Astrocyte (in vitro differentiated cells and primary cell): Measurements from ENCODE around the gene MORN1. TPM values are rescaled to one million over a fixed set of nuclear protein-coding genes. Genes with fewer than 3 reads are reported as not detected.
A peak's percentile ranks its signal among the peaks of the same experiment; 100 is the strongest.

ENCODE experiments used
- DNase-seq: peaks from one replicate; pipeline ENCODE4 v3.0.0-alpha.2; 2010; ENCODE audit warnings: low read depth
- FAIRE-seq: peaks from 2 replicates; lab custom pipeline; 2011; peaks lifted over from hg19 to GRCh38; lab: Jason Lieb, UNC
- H2AFZ ChIP-seq: 2 replicates; pipeline ENCODE4 v1.6.0; 2012; ENCODE audit warnings: low read depth, low read length, inconsistent platforms
- H3K27ac ChIP-seq: 2 replicates; pipeline ENCODE4 v1.5.1; 2011; ENCODE audit warnings: low read depth, low read length, inconsistent platforms
- H3K27me3 ChIP-seq: 2 replicates; pipeline ENCODE4 v1.6.0; 2011; ENCODE audit warnings: low read length, inconsistent platforms; ENCODE audit not compliant: insufficient read depth
- H3K36me3 ChIP-seq: 2 replicates; pipeline ENCODE4 v1.5.1; 2011; ENCODE audit warnings: low read length, inconsistent platforms; ENCODE audit not compliant: insufficient read depth
- H3K4me1 ChIP-seq: 2 replicates; pipeline ENCODE4 v1.5.1; 2011; ENCODE audit warnings: low read length, inconsistent platforms; ENCODE audit not compliant: insufficient read depth
- H3K4me2 ChIP-seq: 2 replicates; pipeline ENCODE4 v1.6.0; 2012; ENCODE audit warnings: low read length, inconsistent platforms
- H3K4me3 ChIP-seq: 2 replicates; pipeline ENCODE4 v1.5.1; 2011; ENCODE audit warnings: low read depth, mild to moderate bottlenecking, low read length, inconsistent platforms; ENCODE audit not compliant: insufficient read depth
- H3K79me2 ChIP-seq: 2 replicates; pipeline ENCODE4 v1.6.0; 2012; ENCODE audit warnings: mild to moderate bottlenecking, low read length, inconsistent platforms; ENCODE audit not compliant: insufficient read depth
- H3K9ac ChIP-seq: 2 replicates; pipeline ENCODE4 v1.6.0; 2012; ENCODE audit warnings: mild to moderate bottlenecking, low read length, inconsistent platforms
- H3K9me3 ChIP-seq: 2 replicates; pipeline ENCODE4 v1.5.1; 2012; ENCODE audit warnings: low read depth, mild to moderate bottlenecking, low read length, inconsistent platforms; ENCODE audit not compliant: insufficient read depth
- H4K20me1 ChIP-seq: 2 replicates; pipeline ENCODE4 v1.6.0; 2012; ENCODE audit warnings: low read length, inconsistent platforms; ENCODE audit not compliant: insufficient read depth
- H3K27ac Mint-ChIP-seq: one replicate; pipeline ENCODE4 v1.8.0; 2021; ENCODE audit warnings: mild to moderate bottlenecking, mixed read lengths; ENCODE audit not compliant: unreplicated experiment
- H3K27me3 Mint-ChIP-seq: one replicate; pipeline ENCODE4 v1.8.0; 2021; ENCODE audit warnings: low read depth, mixed read lengths; ENCODE audit not compliant: unreplicated experiment
- H3K36me3 Mint-ChIP-seq: one replicate; pipeline ENCODE4 v1.8.0; 2021; ENCODE audit warnings: low read depth, mixed read lengths; ENCODE audit not compliant: unreplicated experiment
- H3K4me1 Mint-ChIP-seq: one replicate; pipeline ENCODE4 v1.8.0; 2021; ENCODE audit warnings: low read depth, mixed read lengths; ENCODE audit not compliant: unreplicated experiment
- H3K4me3 Mint-ChIP-seq: one replicate; pipeline ENCODE4 v1.8.0; 2021; ENCODE audit warnings: mild to moderate bottlenecking, moderate library complexity, mixed read lengths; ENCODE audit not compliant: unreplicated experiment
- H3K9me3 Mint-ChIP-seq: one replicate; pipeline ENCODE4 v1.8.0; 2021; ENCODE audit warnings: mild to moderate bottlenecking, mixed read lengths; ENCODE audit not compliant: unreplicated experiment
- EZH2 ChIP-seq: IDR thresholded peaks from 2 replicates; pipeline ENCODE4 v1.6.1; 2012; ENCODE audit warnings: mild to moderate bottlenecking, low read length, inconsistent platforms; ENCODE audit not compliant: insufficient read depth
- total RNA-seq: library from RNA; stranded (reverse); gene quantifications from 2 replicates; pipeline ENCODE4 v1.2.1, GENCODE V29; 2021
- TF ChIP-seq, protein P1 (sequence below): IDR thresholded peaks from 2 replicates; pipeline ENCODE4 v1.5.1; 2011; ENCODE audit warnings: low read depth, mild to moderate bottlenecking, inconsistent platforms, low read length, moderate library complexity; ENCODE audit not compliant: insufficient read depth

The MORN1 gene
- total RNA-seq, 1 donor from 2014 or later = 9.2 TPM

GRCh38 chr1:2276803-2277580, 114.4 kb downstream of the MORN1 start:
- Histone ChIP-seq H3K36me3 (no peaks in the 10 kb centered on the region), H4K20me1 (peaks cover 71% of the 10 kb centered on the region), H3K4me3 (no peak overlapping the region), H3K9ac (no peak overlapping the region), H3K9me3 (no peaks in the 10 kb centered on the region), H3K27ac (no peak overlapping the region), H3K4me2 (peak overlapping the region; percentile 45), H3K79me2 (peaks cover 84% of the 10 kb centered on the region), H3K27me3 (no peaks in the 10 kb centered on the region), H2AFZ (no peak overlapping the region), H3K4me1 (peaks cover 42% of the 10 kb centered on the region)
- Mint-ChIP-seq H3K9me3 (no peaks in the 10 kb centered on the region), H3K27ac (peak overlapping the region; percentile 70), H3K4me1 (peaks cover 54% of the 10 kb centered on the region), H3K27me3 (no peaks in the 10 kb centered on the region), H3K36me3 (peaks cover 4% of the 10 kb centered on the region), H3K4me3 (peak overlapping the region; percentile 51)
- FAIRE-seq = no peak
- no peak for TF ChIP-seq EZH2
- TF ChIP-seq, protein P1, sequence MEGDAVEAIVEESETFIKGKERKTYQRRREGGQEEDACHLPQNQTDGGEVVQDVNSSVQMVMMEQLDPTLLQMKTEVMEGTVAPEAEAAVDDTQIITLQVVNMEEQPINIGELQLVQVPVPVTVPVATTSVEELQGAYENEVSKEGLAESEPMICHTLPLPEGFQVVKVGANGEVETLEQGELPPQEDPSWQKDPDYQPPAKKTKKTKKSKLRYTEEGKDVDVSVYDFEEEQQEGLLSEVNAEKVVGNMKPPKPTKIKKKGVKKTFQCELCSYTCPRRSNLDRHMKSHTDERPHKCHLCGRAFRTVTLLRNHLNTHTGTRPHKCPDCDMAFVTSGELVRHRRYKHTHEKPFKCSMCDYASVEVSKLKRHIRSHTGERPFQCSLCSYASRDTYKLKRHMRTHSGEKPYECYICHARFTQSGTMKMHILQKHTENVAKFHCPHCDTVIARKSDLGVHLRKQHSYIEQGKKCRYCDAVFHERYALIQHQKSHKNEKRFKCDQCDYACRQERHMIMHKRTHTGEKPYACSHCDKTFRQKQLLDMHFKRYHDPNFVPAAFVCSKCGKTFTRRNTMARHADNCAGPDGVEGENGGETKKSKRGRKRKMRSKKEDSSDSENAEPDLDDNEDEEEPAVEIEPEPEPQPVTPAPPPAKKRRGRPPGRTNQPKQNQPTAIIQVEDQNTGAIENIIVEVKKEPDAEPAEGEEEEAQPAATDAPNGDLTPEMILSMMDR = no peak
- peak; percentile 64 for DNase-seq

- peaks cover 55% of the 10 kb centered on the region for H3K4me1 Mint-ChIP-seq
- peak overlapping the region; percentile 47 for H3K27ac Mint-ChIP-seq
- peaks cover 4% of the 10 kb centered on the region for H3K36me3 Mint-ChIP-seq
These were observed 115.4 kb downstream of the MORN1 start for GRCh38 chr1:2275796-2276536.

More at GRCh38 chr1:2275796-2276536, 115.4 kb downstream of the MORN1 start:
- Mint-ChIP-seq H3K27me3 (no peaks in the 10 kb centered on the region), H3K9me3 (no peaks in the 10 kb centered on the region), H3K4me3 (no peak overlapping the region)
- no peak for TF ChIP-seq EZH2
- TF ChIP-seq, protein P1 = no peak
- Histone ChIP-seq H3K27me3 (no peaks in the 10 kb centered on the region), H3K36me3 (no peaks in the 10 kb centered on the region), H3K9ac (no peak overlapping the region), H3K9me3 (no peaks in the 10 kb centered on the region), H3K79me2 (peaks cover 95% of the 10 kb centered on the region), H3K4me3 (no peak overlapping the region), H3K4me2 (no peak overlapping the region), H2AFZ (no peak overlapping the region), H4K20me1 (peaks cover 81% of the 10 kb centered on the region), H3K4me1 (peaks cover 46% of the 10 kb centered on the region), H3K27ac (no peak overlapping the region)
- DNase-seq (peak; percentile 36), FAIRE-seq (no peak)
